SK-N-SH (cell line): ENCODE measurements around the gene CCDC15. TPM values are rescaled to one million over a fixed set of nuclear protein-coding genes. Genes with fewer than 3 reads are reported as not detected.

Source experiments
- CTCF ChIA-PET: fragments of 300-600, 350-600 bp; formaldehyde crosslinking; extraction: SDS; loops from one replicate; lab custom pipeline; 2021; lab: Yijun Ruan, JAX
- POLR2A ChIA-PET: fragments of 350-600 bp; sonication (Branson Sonifier 250); formaldehyde crosslinking; extraction: SDS; loops from one replicate; lab custom pipeline; 2020; ENCODE audit warnings: antibody characterized with exemption, inconsistent platforms; lab: Yijun Ruan, JAX
- DNase-seq: peaks from one replicate; pipeline ENCODE4 v3.0.0; 2012
- H2AFZ ChIP-seq: fragments of 200-600 bp; sonication (generic); 2 replicates; pipeline ENCODE4 v1.8.1; 2016; ENCODE audit warnings: antibody characterized with exemption, mild to moderate bottlenecking, low read depth
- H3F3A ChIP-seq: fragments of 200-600 bp; sonication (generic); replicated peaks from 2 replicates; pipeline ENCODE3; 2016; ENCODE audit warnings: antibody characterized with exemption, mild to moderate bottlenecking; ENCODE audit not compliant: insufficient read depth
- H3K27ac ChIP-seq, 2 experiments: fragments of 200-500 bp in 1 of 2; fragments of 200-600 bp in 1 of 2; sonication (Bioruptor generic) in 1 of 2; sonication (generic), shearing (Covaris generic) in 1 of 2; 2 replicates each; pipeline versions ENCODE4 v1.5.1 to v1.6.1; 2014 to 2016; ENCODE audit warnings: low read depth in 2 of 2, inconsistent platforms in 1 of 2, low read length in 1 of 2, mild to moderate bottlenecking in 1 of 2, mixed read lengths in 1 of 2
- H3K27me3 ChIP-seq: fragments of 200-600 bp; sonication (generic), shearing (Covaris generic); 2 replicates; pipeline ENCODE4 v1.6.1; 2016; ENCODE audit warnings: mixed run types; ENCODE audit not compliant: insufficient read depth
- H3K36me3 ChIP-seq, 2 experiments: fragments of 200-500 bp in 1 of 2; fragments of 200-600 bp in 1 of 2; sonication (Bioruptor generic) in 1 of 2; sonication (generic) in 1 of 2; replicated peaks in 1 of 2; 2 replicates each; pipeline versions ENCODE3 to v1.5.1; 2014 to 2016; ENCODE audit warnings: low read length in 1 of 2, mild to moderate bottlenecking in 1 of 2; ENCODE audit not compliant: insufficient read depth in 2 of 2, control insufficient read depth in 1 of 2
- H3K4me1 ChIP-seq, 2 experiments: fragments of 200-500 bp in 1 of 2; fragments of 200-600 bp in 1 of 2; sonication (Bioruptor generic) in 1 of 2; sonication (generic), shearing (Covaris generic) in 1 of 2; 2 replicates each; pipeline versions ENCODE4 v1.5.1 to v1.6.1; 2014 to 2016; ENCODE audit warnings: low read depth in 1 of 2, low read length in 1 of 2, mixed run types in 1 of 2; ENCODE audit not compliant: insufficient read depth in 2 of 2, control insufficient read depth in 1 of 2
- H3K4me2 ChIP-seq: fragments of 200-600 bp; sonication (generic), shearing (Covaris generic); 2 replicates; pipeline ENCODE4 v1.6.1; 2017; ENCODE audit warnings: mixed run types
- H3K4me3 ChIP-seq, 2 experiments: fragments of 200-500 bp in 1 of 2; fragments of 200-600 bp in 1 of 2; sonication (Bioruptor generic) in 1 of 2; sonication (generic), shearing (Covaris generic) in 1 of 2; 2 replicates each; pipeline versions ENCODE4 v1.5.1 to v1.8.1; 2014 to 2016; ENCODE audit warnings: low read depth in 2 of 2, inconsistent platforms in 1 of 2, low read length in 1 of 2, mild to moderate bottlenecking in 1 of 2, mixed read lengths in 1 of 2, moderate library complexity in 1 of 2
- H3K79me2 ChIP-seq: fragments of 200-600 bp; sonication (generic); 2 replicates; pipeline ENCODE4 v1.8.1; 2017; ENCODE audit warnings: mild to moderate bottlenecking; ENCODE audit not compliant: insufficient read depth
- H3K9ac ChIP-seq: fragments of 200-600 bp; sonication (generic); 2 replicates; pipeline ENCODE4 v1.6.1; 2017; ENCODE audit warnings: mixed run types
- H3K9me2 ChIP-seq: fragments of 200-600 bp; sonication (generic); 2 replicates; pipeline ENCODE4 v1.6.1; 2017; ENCODE audit warnings: mixed run types
- H3K9me3 ChIP-seq: fragments of 200-600 bp; sonication (generic); 2 replicates; pipeline ENCODE4 v1.6.1; 2017; ENCODE audit warnings: mixed run types, mild to moderate bottlenecking, moderate library complexity
- H4K20me1 ChIP-seq: fragments of 200-600 bp; sonication (generic); 2 replicates; pipeline ENCODE4 v1.6.1; 2017; ENCODE audit warnings: mild to moderate bottlenecking, mixed run types; ENCODE audit not compliant: insufficient read depth
- EZH2phosphoT487 ChIP-seq: fragments of 200-600 bp; sonication (generic); IDR thresholded peaks from 2 replicates; pipeline ENCODE4 v1.6.1; 2017; ENCODE audit warnings: low read depth, mixed run types, mild to moderate bottlenecking, antibody characterized with exemption, moderate library complexity, borderline replicate concordance
- GABPA ChIP-seq: IDR thresholded peaks from 2 replicates; pipeline ENCODE4 v1.4.0; 2012; ENCODE audit warnings: low read depth, mild to moderate bottlenecking
- GATA2 ChIP-seq: sonication (generic); formaldehyde crosslinking; IDR thresholded peaks from 2 replicates; pipeline ENCODE4 v1.5.0; 2020; ENCODE audit warnings: mild to moderate bottlenecking, missing genetic modification reagents
- IRF3 ChIP-seq: fragments of 150-350 bp; IDR thresholded peaks from 2 replicates; pipeline ENCODE4 v1.6.1; 2016; ENCODE audit warnings: mild to moderate bottlenecking, low read depth, low read length
- JUND ChIP-seq: IDR thresholded peaks from 2 replicates; pipeline ENCODE4 v1.4.0; 2012
- MAX ChIP-seq: IDR thresholded peaks from 2 replicates; pipeline ENCODE4 v1.4.0; 2012; ENCODE audit warnings: low read depth
- MEF2A ChIP-seq: IDR thresholded peaks from 2 replicates; pipeline ENCODE4 v1.4.0; 2012; ENCODE audit warnings: low read depth, borderline replicate concordance
- PBX3 ChIP-seq: IDR thresholded peaks from 2 replicates; pipeline ENCODE4; 2012
- RCOR1 ChIP-seq: fragments of 150-350 bp; IDR thresholded peaks from 2 replicates; pipeline ENCODE4 v1.6.1; 2017; ENCODE audit warnings: antibody characterized with exemption, low read length
- RXRA ChIP-seq: IDR thresholded peaks from 2 replicates; pipeline ENCODE4 v1.4.0; 2012; ENCODE audit warnings: low read depth, mild to moderate bottlenecking, borderline replicate concordance
- SIN3A ChIP-seq: IDR thresholded peaks from 2 replicates; pipeline ENCODE4 v1.6.1; 2012; ENCODE audit warnings: low read depth, mild to moderate bottlenecking, low read length, moderate library complexity, borderline replicate concordance
- TAF1 ChIP-seq: IDR thresholded peaks from 2 replicates; pipeline ENCODE4 v1.6.1; 2012; ENCODE audit warnings: low read depth, mild to moderate bottlenecking, low read length, moderate library complexity, borderline replicate concordance
- TCF12 ChIP-seq: IDR thresholded peaks from 2 replicates; pipeline ENCODE4 v1.4.0; 2012
- TEAD4 ChIP-seq: IDR thresholded peaks from 2 replicates; pipeline ENCODE4 v1.4.0; 2012; ENCODE audit warnings: mild to moderate bottlenecking, borderline replicate concordance; ENCODE audit not compliant: insufficient read depth
- WGBS: methylation state at CpG from one replicate; pipeline ENCODE4 v1.1.6; 2017; ENCODE audit warnings: low lambda C conversion rate; 5-methylcytosine and 5-hydroxymethylcytosine counted together
- polyA plus RNA-seq, 3 experiments: library from polyadenylated mRNA; depleted of rRNA; stranded (reverse); fragments of >200 nt; gene quantifications; 2 replicates each; pipeline ENCODE4 v1.2.3, GENCODE V29; 2012

The CCDC15 gene
- polyA plus RNA-seq, 1 of the 3 experiments (the other 2 are of a cell fraction) = 0.69 TPM

GRCh38 chr11:125078516-125079140, 124.6 kb downstream of the CCDC15 start:
- no peaks in the 10 kb centered on the region for H4K20me1 ChIP-seq
- no peaks in the 10 kb centered on the region for H3K36me3 ChIP-seq
- H3K9me3 ChIP-seq = no peaks in the 10 kb centered on the region
- no peaks in the 10 kb centered on the region for H3K27me3 ChIP-seq
- no peaks in the 10 kb centered on the region for H3K9me2 ChIP-seq
- no peak for DNase-seq
- H3K4me2 ChIP-seq = no peak overlapping the region
- CTCF ChIA-PET = interaction anchor here (0.7 to 4.4 kb wide), 7 partner anchors 13 to 344 kb away, joined by 3 to 22 read pairs (median 3); no protein-coding TSS in a partner anchor
- H3F3A ChIP-seq = no peaks in the 10 kb centered on the region
- 87% methylated on average over 13 of the region's 14 CpGs for WGBS
- H3K4me3 ChIP-seq = no peak overlapping the region
- no peak for TF ChIP-seq PBX3
- no peak for TF ChIP-seq SIN3A
- TF ChIP-seq JUND = no peak
- no peak for TF ChIP-seq MEF2A
- no peak for TF ChIP-seq TAF1
- TF ChIP-seq RCOR1 = no peak
- no peak for TF ChIP-seq TEAD4
- TF ChIP-seq GABPA = no peak
- POLR2A ChIA-PET = interaction anchor here (0.6 kb wide), 1 partner anchor 18 kb away, joined by 3 read pairs; no protein-coding TSS in a partner anchor
- H2AFZ ChIP-seq = no peak overlapping the region
- no peak overlapping the region for H3K27ac ChIP-seq
- no peaks in the 10 kb centered on the region for H3K4me1 ChIP-seq
- H3K79me2 ChIP-seq = no peaks in the 10 kb centered on the region
- no peak overlapping the region for H3K9ac ChIP-seq

GRCh38 chr11:125079151-125079877, 125.3 kb downstream of the CCDC15 start:
- Histone ChIP-seq H3K9me2 (no peaks in the 10 kb centered on the region), H3K79me2 (no peaks in the 10 kb centered on the region), H2AFZ (no peak overlapping the region), H3K36me3 (no peaks in the 10 kb centered on the region), H3K4me1 (no peaks in the 10 kb centered on the region), H3K9me3 (no peaks in the 10 kb centered on the region), H3K9ac (no peak overlapping the region), H3K4me2 (no peak overlapping the region)
- no peak for DNase-seq
- CTCF ChIA-PET = interaction anchor here (1.2 to 4.4 kb wide), 4 partner anchors 12 to 344 kb away, joined by 3 to 22 read pairs (median 4); no protein-coding TSS in a partner anchor
- no peak for TF ChIP-seq MAX
- TF ChIP-seq TCF12 = no peak
- TF ChIP-seq RXRA = no peak
- no peak for TF ChIP-seq IRF3
- no peak for TF ChIP-seq GATA2 (CRISPR knock-in tag)
- no peak for TF ChIP-seq TEAD4
- no peak for TF ChIP-seq EZH2phosphoT487
- TF ChIP-seq GABPA = no peak
- TF ChIP-seq, all 33 proteins: peak for 0
- WGBS = 83% methylated on average over 10 of the region's 18 CpGs
- H3F3A ChIP-seq = no peaks in the 10 kb centered on the region
- H3K27ac ChIP-seq = no peak overlapping the region
- H3K27me3 ChIP-seq = no peaks in the 10 kb centered on the region
- H3K4me3 ChIP-seq = no peak overlapping the region
- POLR2A ChIA-PET = no interaction called here
- H4K20me1 ChIP-seq = no peaks in the 10 kb centered on the region
